Measurements from ENCODE around the gene SCAMP1.

DNA sequence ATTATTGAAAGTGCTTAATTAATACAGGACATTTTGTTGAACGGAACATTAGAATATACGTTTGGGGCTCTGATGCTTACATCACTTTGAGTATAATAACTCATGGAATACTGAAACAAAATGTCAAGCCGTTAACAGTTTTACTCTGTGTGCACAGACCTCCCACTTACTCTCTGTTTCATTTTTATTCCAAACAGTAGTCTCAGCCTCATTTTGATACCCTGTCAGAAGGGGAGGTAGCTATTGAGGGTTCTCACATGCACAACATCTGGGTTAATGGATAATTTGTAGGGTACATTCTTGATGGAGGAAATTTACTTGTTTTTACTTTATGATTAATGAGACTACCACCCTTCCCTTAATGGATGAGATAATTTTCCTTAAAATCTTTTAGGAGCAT lies 59.0 kb downstream of the SCAMP1 start:
- TF ChIP-seq, protein P1, sequence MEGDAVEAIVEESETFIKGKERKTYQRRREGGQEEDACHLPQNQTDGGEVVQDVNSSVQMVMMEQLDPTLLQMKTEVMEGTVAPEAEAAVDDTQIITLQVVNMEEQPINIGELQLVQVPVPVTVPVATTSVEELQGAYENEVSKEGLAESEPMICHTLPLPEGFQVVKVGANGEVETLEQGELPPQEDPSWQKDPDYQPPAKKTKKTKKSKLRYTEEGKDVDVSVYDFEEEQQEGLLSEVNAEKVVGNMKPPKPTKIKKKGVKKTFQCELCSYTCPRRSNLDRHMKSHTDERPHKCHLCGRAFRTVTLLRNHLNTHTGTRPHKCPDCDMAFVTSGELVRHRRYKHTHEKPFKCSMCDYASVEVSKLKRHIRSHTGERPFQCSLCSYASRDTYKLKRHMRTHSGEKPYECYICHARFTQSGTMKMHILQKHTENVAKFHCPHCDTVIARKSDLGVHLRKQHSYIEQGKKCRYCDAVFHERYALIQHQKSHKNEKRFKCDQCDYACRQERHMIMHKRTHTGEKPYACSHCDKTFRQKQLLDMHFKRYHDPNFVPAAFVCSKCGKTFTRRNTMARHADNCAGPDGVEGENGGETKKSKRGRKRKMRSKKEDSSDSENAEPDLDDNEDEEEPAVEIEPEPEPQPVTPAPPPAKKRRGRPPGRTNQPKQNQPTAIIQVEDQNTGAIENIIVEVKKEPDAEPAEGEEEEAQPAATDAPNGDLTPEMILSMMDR (IDR thresholded peaks at IDR 0.05 in 8 of 11, conservative IDR thresholded peaks at IDR 0.05 in 3 of 11), result no peak
- TF ChIP-seq POLR2A (IDR thresholded peaks at IDR 0.05), result no peak

Measured in spleen (tissue), 7 donors.